ENCODE results near the gene SLC35F3. TPM values are rescaled to one million over a fixed set of nuclear protein-coding genes. Genes with fewer than 3 reads are reported as not detected.

The SLC35F3 gene
- polyA plus RNA-seq, 1 donor from 2014 or later: 13.9 TPM

DNA sequence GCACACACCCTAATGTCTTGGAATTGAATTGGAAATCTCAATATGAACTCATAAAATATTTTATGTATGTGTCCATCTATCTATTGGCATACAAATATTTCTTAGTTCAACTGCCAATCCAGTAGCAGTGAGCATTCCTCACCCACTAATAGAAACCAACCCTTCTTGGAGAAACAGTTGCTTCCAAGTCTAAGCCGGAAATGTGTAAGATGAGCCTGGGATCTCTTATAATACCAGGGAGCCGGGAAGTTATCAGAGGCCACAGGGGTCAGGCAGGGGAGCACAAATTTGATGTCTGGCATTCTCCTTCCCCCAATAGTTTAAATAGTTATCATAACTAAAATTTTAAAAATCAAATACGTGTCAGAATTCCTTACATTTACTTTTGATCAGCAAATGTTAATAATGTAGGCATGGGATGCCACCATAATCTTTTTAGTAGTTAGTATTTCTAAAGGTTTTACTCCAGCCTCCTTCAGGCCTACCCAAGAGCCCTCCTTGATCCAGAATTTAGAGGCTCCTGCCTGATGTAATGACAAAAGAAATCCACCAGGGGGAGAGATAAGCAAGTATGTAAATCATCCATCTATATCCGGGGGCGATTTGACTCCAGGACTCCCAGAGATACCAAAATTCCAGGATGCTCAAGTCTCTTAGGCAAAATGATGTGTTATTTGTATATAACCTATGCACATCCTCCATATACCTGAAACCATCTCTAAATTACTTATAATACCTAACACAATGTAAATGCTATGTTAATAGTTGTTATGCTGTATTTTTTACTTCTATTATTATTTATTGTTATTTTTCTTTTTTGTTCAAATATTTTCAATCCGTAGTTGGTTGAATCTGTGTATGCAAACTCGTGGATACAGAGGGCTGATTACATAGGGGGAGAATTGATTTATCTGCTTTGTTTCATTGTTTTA lies 250.1 kb downstream of the SLC35F3 start:
- Histone ChIP-seq H3K4me2 (ENCODE audit: low read length) (no peak overlapping the region), H4K20me1 (ENCODE audit: insufficient read depth) (no peaks in the 10 kb centered on the region), H3K27ac (ENCODE audit: low read length) (no peak overlapping the region), H3F3A (ENCODE audit: insufficient read depth, low read length, poor library complexity, severe bottlenecking) (no peaks in the 10 kb centered on the region), H3K4me3 (ENCODE audit: low read length) (no peak overlapping the region), H3K36me3 (ENCODE audit: insufficient read depth, low read length) (no peaks in the 10 kb centered on the region), H3K27me3 (ENCODE audit: insufficient read depth, low read depth, low read length) (no peaks in the 10 kb centered on the region), H2AFZ (ENCODE audit: low read depth, low read length) (no peak overlapping the region), H3K9me2 (ENCODE audit: insufficient read depth, low read length) (no peaks in the 10 kb centered on the region), H3K9ac (ENCODE audit: low read length) (no peak overlapping the region), H3K79me2 (replicated peaks; ENCODE audit: insufficient read depth, low read length) (no peaks in the 10 kb centered on the region), H3K9me3 (ENCODE audit: low read length) (no peaks in the 10 kb centered on the region)
- TF ChIP-seq EP300 (conservative IDR thresholded peaks at IDR 0.05; ENCODE audit: poor library complexity, severe bottlenecking): no peak
- no peak for TF ChIP-seq REST (IDR thresholded peaks at IDR 0.05; ENCODE audit: borderline replicate concordance)
- peak; percentile 57 for TF ChIP-seq RAD21 (conservative IDR thresholded peaks at IDR 0.05)
- no peak for TF ChIP-seq TAF1 (IDR thresholded peaks at IDR 0.05; ENCODE audit: low read depth)
- no peak for TF ChIP-seq EZH2 (IDR thresholded peaks at IDR 0.05; ENCODE audit: borderline replicate concordance, insufficient read depth, low read length, poor library complexity, severe bottlenecking)
- TF ChIP-seq, protein P1, sequence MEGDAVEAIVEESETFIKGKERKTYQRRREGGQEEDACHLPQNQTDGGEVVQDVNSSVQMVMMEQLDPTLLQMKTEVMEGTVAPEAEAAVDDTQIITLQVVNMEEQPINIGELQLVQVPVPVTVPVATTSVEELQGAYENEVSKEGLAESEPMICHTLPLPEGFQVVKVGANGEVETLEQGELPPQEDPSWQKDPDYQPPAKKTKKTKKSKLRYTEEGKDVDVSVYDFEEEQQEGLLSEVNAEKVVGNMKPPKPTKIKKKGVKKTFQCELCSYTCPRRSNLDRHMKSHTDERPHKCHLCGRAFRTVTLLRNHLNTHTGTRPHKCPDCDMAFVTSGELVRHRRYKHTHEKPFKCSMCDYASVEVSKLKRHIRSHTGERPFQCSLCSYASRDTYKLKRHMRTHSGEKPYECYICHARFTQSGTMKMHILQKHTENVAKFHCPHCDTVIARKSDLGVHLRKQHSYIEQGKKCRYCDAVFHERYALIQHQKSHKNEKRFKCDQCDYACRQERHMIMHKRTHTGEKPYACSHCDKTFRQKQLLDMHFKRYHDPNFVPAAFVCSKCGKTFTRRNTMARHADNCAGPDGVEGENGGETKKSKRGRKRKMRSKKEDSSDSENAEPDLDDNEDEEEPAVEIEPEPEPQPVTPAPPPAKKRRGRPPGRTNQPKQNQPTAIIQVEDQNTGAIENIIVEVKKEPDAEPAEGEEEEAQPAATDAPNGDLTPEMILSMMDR (IDR thresholded peaks at IDR 0.05; ENCODE audit: poor library complexity, severe bottlenecking): peak; percentile 57
- no peak for TF ChIP-seq POLR2AphosphoS5 (IDR thresholded peaks at IDR 0.05)
- no peak for TF ChIP-seq MXI1 (conservative IDR thresholded peaks at IDR 0.05; ENCODE audit: poor library complexity, severe bottlenecking)
- TF ChIP-seq SMC3 (conservative IDR thresholded peaks at IDR 0.05; ENCODE audit: poor library complexity): peak; percentile 54

DNA sequence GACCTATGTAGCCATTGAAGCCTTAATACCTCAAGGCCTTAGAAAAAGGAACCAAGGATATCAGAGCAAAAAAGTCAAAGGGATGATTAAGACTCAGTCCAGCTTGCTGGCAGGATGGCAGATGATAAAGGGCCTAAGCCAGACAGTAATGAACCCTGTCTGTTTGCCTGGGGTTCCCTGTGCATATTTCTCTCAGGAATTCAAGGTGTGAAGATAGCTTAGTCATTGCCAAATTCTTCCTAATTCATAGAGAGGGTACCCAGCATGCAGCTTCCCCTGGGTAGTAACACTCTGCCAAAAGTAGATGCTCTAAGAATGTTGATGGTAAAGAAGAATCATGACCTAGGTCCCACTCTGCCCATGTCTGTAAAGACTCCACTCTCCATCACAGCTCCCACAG lies 258.2 kb downstream of the SLC35F3 start:
- Histone ChIP-seq H4K20me1 (ENCODE audit: insufficient read depth) (no peaks in the 10 kb centered on the region), H3K9ac (ENCODE audit: low read length) (no peak overlapping the region), H3K27ac (ENCODE audit: low read length) (no peak overlapping the region), H3K36me3 (ENCODE audit: insufficient read depth, low read length) (no peaks in the 10 kb centered on the region), H3K4me3 (ENCODE audit: low read length) (no peak overlapping the region), H3K27me3 (ENCODE audit: insufficient read depth, low read depth, low read length) (no peaks in the 10 kb centered on the region), H2AFZ (ENCODE audit: low read depth, low read length) (no peak overlapping the region), H3K79me2 (replicated peaks; ENCODE audit: insufficient read depth, low read length) (no peaks in the 10 kb centered on the region), H3K9me2 (ENCODE audit: insufficient read depth, low read length) (no peaks in the 10 kb centered on the region), H3K4me2 (ENCODE audit: low read length) (no peak overlapping the region), H3F3A (ENCODE audit: insufficient read depth, low read length, poor library complexity, severe bottlenecking) (no peaks in the 10 kb centered on the region), H3K9me3 (ENCODE audit: low read length) (peaks cover 5% of the 10 kb centered on the region)
- TF ChIP-seq SMC3 (conservative IDR thresholded peaks at IDR 0.05; ENCODE audit: poor library complexity) (no peak), RAD21 (conservative IDR thresholded peaks at IDR 0.05) (no peak), EP300 (conservative IDR thresholded peaks at IDR 0.05; ENCODE audit: poor library complexity, severe bottlenecking) (no peak), TAF1 (IDR thresholded peaks at IDR 0.05; ENCODE audit: low read depth) (no peak), REST (IDR thresholded peaks at IDR 0.05; ENCODE audit: borderline replicate concordance) (no peak), EZH2 (IDR thresholded peaks at IDR 0.05; ENCODE audit: borderline replicate concordance, insufficient read depth, low read length, poor library complexity, severe bottlenecking) (no peak), MXI1 (conservative IDR thresholded peaks at IDR 0.05; ENCODE audit: poor library complexity, severe bottlenecking) (no peak), POLR2AphosphoS5 (IDR thresholded peaks at IDR 0.05) (no peak)
- TF ChIP-seq, protein P1 (IDR thresholded peaks at IDR 0.05; ENCODE audit: poor library complexity, severe bottlenecking): no peak
